Measurements from ENCODE around the gene MYRFL. TPM values are rescaled to one million over a fixed set of nuclear protein-coding genes. Genes with fewer than 3 reads are reported as not detected.

Gene MYRFL
- total RNA-seq, 6 donors from 2014 or later, result 0.10 to 1.8 (median 0.20) TPM; not detected in 3

DNA sequence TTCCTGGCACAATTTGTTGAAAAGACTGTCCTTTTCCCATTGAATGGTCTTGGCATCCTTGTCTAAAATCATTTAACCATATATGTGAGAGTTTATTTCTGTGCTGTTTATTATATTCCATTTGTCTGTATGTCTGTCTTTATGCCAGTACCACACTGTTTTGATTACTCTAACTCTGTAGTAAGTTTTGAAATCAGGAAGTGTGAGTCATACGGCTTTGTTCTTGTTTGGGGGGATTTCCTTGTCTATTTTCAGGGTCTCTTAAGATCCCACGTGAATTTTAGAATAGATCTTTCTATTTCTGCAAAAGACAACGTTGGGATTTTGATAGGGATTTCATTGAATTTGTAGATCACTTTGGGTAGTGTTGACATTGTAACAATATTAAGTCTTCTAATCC, 88.5 kb downstream of the MYRFL start:
- Histone ChIP-seq H3K27me3 (no peaks in the 10 kb centered on the region), H3K9me3 (no peaks in the 10 kb centered on the region), H3K4me3 (no peak overlapping the region), H3K4me1 (no peaks in the 10 kb centered on the region), H3K27ac (no peak overlapping the region), H3K36me3 (no peaks in the 10 kb centered on the region)
- WGBS, 2 donors, result 40 to 47% methylated on average over 3 of the region's 3 CpGs
- TF ChIP-seq EP300 (IDR thresholded peaks at IDR 0.05) (no peak), CTCF (IDR thresholded peaks at IDR 0.05) (no peak), POLR2A (IDR thresholded peaks at IDR 0.05) (no peak), POLR2AphosphoS5 (IDR thresholded peaks at IDR 0.05) (no peak)
- ATAC-seq (ENCODE audit: low FRiP score in 2 of 2) (no peak), DNase-seq (no peak)

- no peak for DNase-seq
These were observed 90.9 kb downstream of the MYRFL start for GRCh38 chr12:69915964-69916363.

DNA sequence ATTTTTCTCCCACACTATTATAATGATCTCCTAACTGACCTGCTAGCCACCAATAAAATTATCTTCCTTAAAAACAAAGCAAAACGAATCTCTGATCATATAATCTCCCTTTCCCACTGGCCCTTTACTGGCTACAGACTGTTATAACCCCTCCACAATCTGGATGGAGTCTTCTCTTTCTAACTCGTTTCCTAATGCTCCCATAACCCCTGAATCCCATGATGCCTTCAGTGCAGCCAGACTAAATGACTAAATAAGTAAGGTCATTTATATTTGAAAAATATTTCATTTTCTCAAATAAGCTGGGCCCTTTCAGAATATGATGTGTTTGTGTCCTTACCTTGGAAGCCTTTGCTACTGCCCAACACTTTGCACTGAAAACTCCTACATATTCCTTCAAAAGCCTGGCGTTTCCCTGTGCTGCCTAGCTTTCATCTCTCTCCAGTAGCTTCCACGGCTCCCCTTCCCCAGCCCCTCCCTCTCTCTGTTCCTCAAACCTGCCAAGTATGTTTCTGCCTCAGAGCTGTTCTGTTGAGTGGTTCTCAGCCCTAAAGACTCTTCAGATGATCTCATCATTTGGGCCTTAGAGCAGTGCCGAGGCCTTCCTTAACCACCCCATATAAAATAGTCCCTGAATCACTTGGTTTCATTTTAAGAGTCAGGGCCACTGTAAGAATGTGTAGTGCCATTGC, 91.7 kb downstream of the MYRFL start:
- 45 to 52% methylated on average over 5 of the region's 5 CpGs for WGBS, 2 donors
- Histone ChIP-seq H3K4me1 (no peaks in the 10 kb centered on the region), H3K9me3 (no peaks in the 10 kb centered on the region), H3K4me3 (no peak overlapping the region), H3K27me3 (no peaks in the 10 kb centered on the region), H3K36me3 (no peaks in the 10 kb centered on the region), H3K27ac (peak overlapping the region in 1 of 4 donors; percentile 25)
- no peak for TF ChIP-seq CTCF (IDR thresholded peaks at IDR 0.05)
- TF ChIP-seq EP300 (IDR thresholded peaks at IDR 0.05), result no peak
- TF ChIP-seq POLR2AphosphoS5 (IDR thresholded peaks at IDR 0.05), result no peak
- no peak for TF ChIP-seq POLR2A (IDR thresholded peaks at IDR 0.05)
- peak in 1 of 2 donors; percentile 64 for DNase-seq
- peak; percentile 69 to 90 for ATAC-seq (ENCODE audit: low FRiP score in 2 of 2)

More at GRCh38 chr12:69915964-69916363, 90.9 kb downstream of the MYRFL start:
- no peak for TF ChIP-seq EP300 (IDR thresholded peaks at IDR 0.05)
- no peak for TF ChIP-seq POLR2AphosphoS5 (IDR thresholded peaks at IDR 0.05)
- TF ChIP-seq POLR2A (IDR thresholded peaks at IDR 0.05), result no peak
- TF ChIP-seq CTCF (IDR thresholded peaks at IDR 0.05), result no peak
- no peak for ATAC-seq (ENCODE audit: low FRiP score in 2 of 2)
- H3K4me3 ChIP-seq, result no peak overlapping the region
- WGBS, 2 donors, result 94 to 96% methylated on average over 2 of the region's 2 CpGs
- no peaks in the 10 kb centered on the region for H3K36me3 ChIP-seq
- H3K4me1 ChIP-seq, result no peaks in the 10 kb centered on the region
- no peak overlapping the region for H3K27ac ChIP-seq
- no peaks in the 10 kb centered on the region for H3K27me3 ChIP-seq
- no peaks in the 10 kb centered on the region for H3K9me3 ChIP-seq

DNA sequence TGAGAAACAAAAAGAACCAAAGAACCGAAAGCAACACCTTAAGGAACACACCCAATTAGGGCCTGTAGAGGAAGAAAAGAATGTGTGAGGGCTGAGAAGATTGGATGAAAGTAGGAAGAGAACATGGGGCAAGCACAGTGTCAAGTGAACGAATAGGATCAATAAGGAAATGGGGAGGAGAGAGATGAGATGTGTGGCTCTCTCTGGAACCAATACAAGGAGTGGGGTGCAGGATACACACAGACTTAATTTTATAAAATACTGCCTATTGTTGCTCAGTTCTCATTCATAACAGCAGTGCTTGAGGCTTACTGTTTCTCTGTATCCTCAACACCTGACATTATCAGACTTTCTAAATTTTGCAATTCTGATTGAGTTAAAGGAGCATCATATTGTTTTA, 93.3 kb downstream of the MYRFL start:
- WGBS, 2 donors, result 85 to 89% methylated on average over 2 of the region's 2 CpGs
- ATAC-seq (ENCODE audit: low FRiP score in 2 of 2) (no peak), DNase-seq (no peak)
- TF ChIP-seq POLR2A (IDR thresholded peaks at IDR 0.05) (no peak), POLR2AphosphoS5 (IDR thresholded peaks at IDR 0.05) (no peak), EP300 (IDR thresholded peaks at IDR 0.05) (no peak), CTCF (IDR thresholded peaks at IDR 0.05) (no peak)
- Histone ChIP-seq H3K36me3 (no peaks in the 10 kb centered on the region), H3K4me3 (no peak overlapping the region), H3K4me1 (no peaks in the 10 kb centered on the region), H3K9me3 (no peaks in the 10 kb centered on the region), H3K27me3 (no peaks in the 10 kb centered on the region), H3K27ac (no peak overlapping the region)

- Histone ChIP-seq H3K4me1 (no peaks in the 10 kb centered on the region), H3K4me3 (no peak overlapping the region), H3K27ac (no peak overlapping the region), H3K9me3 (no peaks in the 10 kb centered on the region), H3K36me3 (no peaks in the 10 kb centered on the region), H3K27me3 (no peaks in the 10 kb centered on the region)
- ATAC-seq (ENCODE audit: low FRiP score in 2 of 2) (no peak), DNase-seq (no peak)
- whole genome bisulfite sequencing, 2 donors, result 38 to 67% methylated on average over 3 of the region's 3 CpGs
- TF ChIP-seq EP300 (IDR thresholded peaks at IDR 0.05) (no peak), POLR2AphosphoS5 (IDR thresholded peaks at IDR 0.05) (no peak), CTCF (IDR thresholded peaks at IDR 0.05) (no peak), POLR2A (IDR thresholded peaks at IDR 0.05) (no peak)
These were observed 94.5 kb downstream of the MYRFL start for GRCh38 chr12:69919495-69919894.

Measured in upper lobe of left lung (tissue), 6 donors.